Upper lobe of right lung (tissue), 1 donor: ENCODE results near the gene ACSF2. TPM values are rescaled to one million over a fixed set of nuclear protein-coding genes. Genes with fewer than 3 reads are reported as not detected.

Experiments
- ATAC-seq: fragments of 200-7000 bp; cut with Tn5 transposase; one replicate; pipeline ENCODE4 v1.9.1; 2020; ENCODE audit warnings: mild to moderate bottlenecking, moderate library complexity
- DNase-seq: peaks from one replicate; pipeline ENCODE4 v3.0.0-alpha.2; 2020
- H3K27ac ChIP-seq: fragments of 200-600 bp; one replicate; pipeline ENCODE4 v1.8.0; 2022
- H3K27me3 ChIP-seq: fragments of 200-600 bp; one replicate; pipeline ENCODE4 v1.8.0; 2022; ENCODE audit warnings: mild to moderate bottlenecking
- H3K36me3 ChIP-seq: fragments of 200-600 bp; one replicate; pipeline ENCODE4 v1.8.0; 2022
- H3K4me1 ChIP-seq: fragments of 200-600 bp; one replicate; pipeline ENCODE4 v1.8.0; 2022
- H3K4me3 ChIP-seq: fragments of 200-600 bp; one replicate; pipeline ENCODE4 v1.8.0; 2022; ENCODE audit warnings: mild to moderate bottlenecking
- H3K9me3 ChIP-seq: fragments of 200-600 bp; one replicate; pipeline ENCODE4 v1.8.0; 2022
- intact Hi-C: fragments of 100-400 bp; cut with DNase I; formaldehyde crosslinking; loops from one replicate; pipeline ENCODE4 v1.11.0; 2022
- total RNA-seq: library from RNA; stranded (reverse); fragmentation: NEBNext Ultra II Directional; extraction: Animal tissue kit (Norgen Biotek cat#: 25700); gene quantifications from one replicate; pipeline ENCODE4 v1.2.1, GENCODE V29; 2021
- TF ChIP-seq, protein P1 (sequence below): fragments of 200-600 bp; IDR thresholded peaks from one replicate; pipeline ENCODE4 v1.8.0; 2022; ENCODE audit warnings: antibody characterized with exemption
- donor health status: DM: no; HTN: yes; CAD: no; lungs with severe emphysema.

The ACSF2 gene
- total RNA-seq, 1 donor from 2014 or later = 73.9 TPM

DNA sequence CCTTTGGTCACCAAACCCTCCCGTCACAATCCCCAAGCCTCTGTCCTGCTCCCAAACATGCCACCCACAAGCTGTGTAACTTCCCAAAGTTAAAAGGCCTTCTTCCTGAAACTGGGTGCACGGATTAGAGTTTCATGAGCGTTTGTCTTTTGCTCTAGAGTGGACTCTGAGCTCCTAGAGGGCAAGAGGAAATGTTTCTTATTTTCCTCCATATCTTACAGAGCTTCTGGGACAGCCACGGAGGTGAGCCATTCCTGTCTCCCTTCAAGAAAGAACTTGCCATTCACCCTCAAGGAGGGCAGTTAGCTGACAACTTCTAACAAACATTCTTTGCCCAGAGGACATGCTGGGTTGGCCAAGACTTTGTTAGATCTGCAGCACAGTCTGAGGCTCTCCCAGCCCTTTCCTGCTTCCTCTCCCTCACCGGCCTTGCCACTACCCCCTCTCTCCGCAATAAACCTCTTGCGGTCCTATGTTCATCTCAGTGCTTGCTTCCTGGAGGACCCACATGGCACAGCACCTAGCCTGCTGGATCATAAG is 79.6 kb downstream of the ACSF2 start:
- H3K4me1 ChIP-seq = no peaks in the 10 kb centered on the region
- ATAC-seq (no peak), DNase-seq (no peak)
- H3K4me3 ChIP-seq = no peak overlapping the region
- no peaks in the 10 kb centered on the region for H3K36me3 ChIP-seq
- H3K9me3 ChIP-seq = no peaks in the 10 kb centered on the region
- H3K27me3 ChIP-seq = no peaks in the 10 kb centered on the region
- intact Hi-C loops = no loop called here
- TF ChIP-seq, protein P1, sequence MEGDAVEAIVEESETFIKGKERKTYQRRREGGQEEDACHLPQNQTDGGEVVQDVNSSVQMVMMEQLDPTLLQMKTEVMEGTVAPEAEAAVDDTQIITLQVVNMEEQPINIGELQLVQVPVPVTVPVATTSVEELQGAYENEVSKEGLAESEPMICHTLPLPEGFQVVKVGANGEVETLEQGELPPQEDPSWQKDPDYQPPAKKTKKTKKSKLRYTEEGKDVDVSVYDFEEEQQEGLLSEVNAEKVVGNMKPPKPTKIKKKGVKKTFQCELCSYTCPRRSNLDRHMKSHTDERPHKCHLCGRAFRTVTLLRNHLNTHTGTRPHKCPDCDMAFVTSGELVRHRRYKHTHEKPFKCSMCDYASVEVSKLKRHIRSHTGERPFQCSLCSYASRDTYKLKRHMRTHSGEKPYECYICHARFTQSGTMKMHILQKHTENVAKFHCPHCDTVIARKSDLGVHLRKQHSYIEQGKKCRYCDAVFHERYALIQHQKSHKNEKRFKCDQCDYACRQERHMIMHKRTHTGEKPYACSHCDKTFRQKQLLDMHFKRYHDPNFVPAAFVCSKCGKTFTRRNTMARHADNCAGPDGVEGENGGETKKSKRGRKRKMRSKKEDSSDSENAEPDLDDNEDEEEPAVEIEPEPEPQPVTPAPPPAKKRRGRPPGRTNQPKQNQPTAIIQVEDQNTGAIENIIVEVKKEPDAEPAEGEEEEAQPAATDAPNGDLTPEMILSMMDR = no peak
- no peak overlapping the region for H3K27ac ChIP-seq

- Histone ChIP-seq H3K27me3 (no peaks in the 10 kb centered on the region), H3K4me3 (no peak overlapping the region), H3K36me3 (no peaks in the 10 kb centered on the region), H3K4me1 (no peaks in the 10 kb centered on the region), H3K27ac (no peak overlapping the region), H3K9me3 (no peaks in the 10 kb centered on the region)
- TF ChIP-seq, protein P1 = no peak
- no peak for ATAC-seq
- DNase-seq = no peak
- intact Hi-C loops = no loop called here
Observed at GRCh38 chr17:50506298-50506697, 80.3 kb downstream of the ACSF2 start.

GRCh38 chr17:50507871-50508572 is 82.0 kb downstream of the ACSF2 start, which contains the start of gene MYCBPAP:
Gene MYCBPAP, plus strand, starts transcription at chr17:50508439. Its CDS starts 236 bp downstream, at chr17:50508675.
- Histone ChIP-seq H3K4me1 (no peaks in the 10 kb centered on the region), H3K4me3 (peak within 1 kb of the TSS; percentile 61), H3K9me3 (no peaks in the 10 kb centered on the region), H3K27ac (peak within 1 kb of the TSS; percentile 55), H3K36me3 (no peaks in the 10 kb centered on the region), H3K27me3 (no peaks in the 10 kb centered on the region)
- DNase-seq (peak; percentile 89), ATAC-seq (peak; percentile 85)
- intact Hi-C loops = no loop called here
- TF ChIP-seq, protein P1 = no peak

DNA sequence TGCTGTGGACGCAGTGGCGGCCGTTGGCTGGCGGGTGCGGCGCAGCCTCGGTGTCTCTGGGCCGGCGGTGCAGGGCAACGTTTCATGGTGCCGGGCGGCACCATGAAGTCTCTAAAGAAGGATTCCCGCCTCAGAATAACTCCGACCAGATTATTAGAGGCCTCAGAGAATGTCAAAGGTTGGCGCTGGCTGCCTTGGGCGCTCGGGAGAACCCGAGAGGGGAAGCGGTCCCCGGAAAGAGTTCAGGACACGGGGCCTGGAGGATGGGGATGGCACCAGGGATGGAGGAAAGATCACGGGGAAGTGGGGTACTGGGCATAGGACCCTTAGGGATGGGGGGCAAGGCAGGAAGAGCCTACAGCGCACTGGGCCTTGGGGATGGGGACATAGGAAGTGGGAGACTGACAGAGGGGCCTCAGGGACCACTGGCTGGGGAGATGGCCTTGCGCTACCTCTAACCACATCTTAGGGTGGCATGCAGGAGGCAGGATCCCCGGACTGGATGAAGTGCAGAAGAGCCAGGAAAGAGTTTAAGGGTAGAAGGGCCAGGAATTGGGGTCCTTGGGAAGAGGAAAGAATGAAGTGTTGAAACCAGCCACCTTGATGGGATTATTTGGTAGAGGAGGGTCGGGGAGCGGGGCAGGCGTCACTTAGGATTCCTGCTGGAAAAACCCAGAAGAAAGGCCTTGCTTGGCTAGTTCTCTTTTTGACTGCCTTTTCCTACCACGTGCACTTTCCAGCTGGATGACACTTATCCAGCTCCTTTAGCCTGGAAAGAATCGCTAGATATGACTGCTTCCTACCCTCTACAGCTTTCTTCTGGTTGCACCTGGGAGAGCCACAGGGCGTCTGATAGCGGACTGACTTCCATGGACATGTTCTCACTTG is 82.8 kb downstream of the ACSF2 start:
- no peaks in the 10 kb centered on the region for H3K27me3 ChIP-seq
- no peaks in the 10 kb centered on the region for H3K4me1 ChIP-seq
- intact Hi-C loops = no loop called here
- no peaks in the 10 kb centered on the region for H3K36me3 ChIP-seq
- TF ChIP-seq, protein P1 = peak; percentile 27
- H3K4me3 ChIP-seq = peak overlapping the region; percentile 61
- ATAC-seq (no peak), DNase-seq (no peak)
- H3K9me3 ChIP-seq = no peaks in the 10 kb centered on the region
- peak overlapping the region; percentile 55 for H3K27ac ChIP-seq

DNA sequence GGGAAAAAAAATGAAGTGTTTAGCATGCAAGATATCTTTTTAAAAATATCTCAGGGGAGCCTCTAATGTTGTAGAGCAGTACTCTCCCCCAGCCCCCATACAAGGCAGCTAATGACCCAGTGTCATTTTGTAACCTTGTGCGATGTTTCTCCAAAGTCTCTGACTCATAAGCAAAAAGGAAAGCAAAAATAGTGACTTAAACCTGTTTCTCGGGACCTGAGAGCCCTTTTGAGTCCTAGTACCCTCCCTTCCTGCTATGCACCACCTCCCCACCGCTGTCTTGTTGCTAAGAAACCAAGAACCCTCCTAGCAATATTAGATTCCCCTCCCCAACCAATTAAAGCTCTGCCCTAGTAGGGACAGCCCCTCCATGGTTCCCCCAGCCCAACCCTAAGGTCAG is 85.0 kb downstream of the ACSF2 start:
- no peak for DNase-seq
- intact Hi-C loops = no loop called here
- Histone ChIP-seq H3K36me3 (no peaks in the 10 kb centered on the region), H3K9me3 (no peaks in the 10 kb centered on the region), H3K27ac (no peak overlapping the region), H3K4me1 (no peaks in the 10 kb centered on the region), H3K27me3 (no peaks in the 10 kb centered on the region), H3K4me3 (no peak overlapping the region)
- no peak for ATAC-seq
- TF ChIP-seq, protein P1 = no peak
